Left lung (tissue), 10 donors: ENCODE data around the gene RPL36AL. TPM values are rescaled to one million over a fixed set of nuclear protein-coding genes. Genes with fewer than 3 reads are reported as not detected.

Source experiments
- ATAC-seq: fragments of 200-7000 bp; cut with Tn5 transposase; one replicate; pipeline ENCODE4 v1.9.1; 2020; ENCODE audit warnings: moderate library complexity
- DNase-seq, 4 donors: peaks; one replicate each; pipeline ENCODE4 v3.0.0-alpha.2; 2013 to 2020
- H3K27ac ChIP-seq, 2 donors: fragments of 200-600 bp; sonication (generic) in 1 of 2; one replicate each; pipeline versions ENCODE4 v1.5.0 to v1.8.0; 2020 to 2021
- H3K27me3 ChIP-seq, 2 donors: fragments of 200-600 bp; sonication (generic) in 1 of 2; one replicate each; pipeline versions ENCODE4 v1.5.0 to v1.8.0; 2020 to 2021
- H3K36me3 ChIP-seq, 2 donors: fragments of 200-600 bp; sonication (generic) in 1 of 2; one replicate each; pipeline versions ENCODE4 v1.5.0 to v1.8.0; 2020 to 2021
- H3K4me1 ChIP-seq, 2 donors: fragments of 200-600 bp; one replicate each; pipeline ENCODE4 v1.8.0; 2021
- H3K4me3 ChIP-seq, 2 donors: fragments of 200-600 bp; sonication (generic) in 1 of 2; one replicate each; pipeline versions ENCODE4 v1.5.0 to v1.8.0; 2020 to 2021; ENCODE audit warnings: mild to moderate bottlenecking in 1 of 2
- H3K9me3 ChIP-seq, 2 donors: fragments of 200-600 bp; sonication (generic) in 1 of 2; one replicate each; pipeline versions ENCODE4 v1.5.0 to v1.8.0; 2020 to 2021
- CTCF ChIP-seq, 2 donors: fragments of 200-600 bp; sonication (generic) in 1 of 2; IDR thresholded peaks; one replicate each; pipeline versions ENCODE4 v1.5.0 to v1.8.0; 2021; ENCODE audit warnings: antibody characterized with exemption in 2 of 2
- intact Hi-C, 2 donors: fragments of 100-400 bp; cut with DNase I; formaldehyde crosslinking; loops; one replicate each; pipeline versions ENCODE4 v1.11.2 to v1.14.2; 2022
- polyA plus RNA-seq, 6 donors: library from polyadenylated mRNA; unstranded; fragments of 120-200 nt; gene quantifications; one replicate each; pipeline ENCODE4 v1.2.1, GENCODE V29; 2013; ENCODE audit not compliant: insufficient read length in 6 of 6
- total RNA-seq, 2 donors: library from RNA; stranded (reverse); fragmentation: NEBNext Ultra II Directional; extraction: Animal tissue kit (Norgen Biotek cat#: 25700); gene quantifications; one replicate each; pipeline ENCODE4 v1.2.1, GENCODE V29; 2021
- donor health status: DM: no; HTN: yes; CAD: no.
- donor health status: DM: no; HTN: no; CAD: no.

Gene RPL36AL
- total and polyA plus RNA-seq, 8 donors, result 111 to 213 (median 167) TPM

GRCh38 chr14:49636866-49637265 lies 16.4 kb upstream of the RPL36AL start:
- no peak for TF ChIP-seq CTCF (IDR thresholded peaks at IDR 0.05)
- ATAC-seq (no peak), DNase-seq (no peak)
- peaks cover 0 to 15% of the 10 kb centered on the region in 2 donors for H3K36me3 ChIP-seq
- intact Hi-C loops, result loop anchor here in 1 of 2 donors (10.0 kb wide), 1 partner anchor 198 kb away; no protein-coding TSS in a partner anchor
- H3K4me1 ChIP-seq, result peaks cover 23 to 51% of the 10 kb centered on the region in 2 donors
- H3K4me3 ChIP-seq, result no peak overlapping the region
- H3K9me3 ChIP-seq, result no peaks in the 10 kb centered on the region
- no peaks in the 10 kb centered on the region for H3K27me3 ChIP-seq
- H3K27ac ChIP-seq, result no peak overlapping the region

GRCh38 chr14:49634547-49635334 lies 14.3 kb upstream of the RPL36AL start, which contains the start of gene DNAAF2:
TSS of gene DNAAF2 (minus strand) at chr14:49635244. CDS start at chr14:49635149, 95 bp downstream.
- ATAC-seq, result peak; percentile 60
- Histone ChIP-seq H3K36me3 (peaks cover 0 to 15% of the 10 kb centered on the region in 2 donors), H3K27me3 (no peaks in the 10 kb centered on the region), H3K4me3 (peak within 1 kb of the TSS; percentile 76 to 98), H3K9me3 (no peaks in the 10 kb centered on the region), H3K4me1 (peaks cover 18 to 58% of the 10 kb centered on the region in 2 donors), H3K27ac (peak within 1 kb of the TSS; percentile 96 to 98)
- TF ChIP-seq CTCF (IDR thresholded peaks at IDR 0.05), result no peak
- intact Hi-C loops, result loop anchor here in 1 of 2 donors (10.0 kb wide), 1 partner anchor 200 kb away; no protein-coding TSS in a partner anchor
- peak; percentile 64 to 92 (median 82) for DNase-seq

GRCh38 chr14:49633640-49634546 lies 13.5 kb upstream of the RPL36AL start:
- H3K9me3 ChIP-seq, result no peaks in the 10 kb centered on the region
- peak overlapping the region; percentile 96 to 98 for H3K27ac ChIP-seq
- peak; percentile 94 to 98 (median 96) for DNase-seq
- peak; percentile 68 to 70 for TF ChIP-seq CTCF (IDR thresholded peaks at IDR 0.05)
- H3K4me1 ChIP-seq, result peaks cover 18 to 61% of the 10 kb centered on the region in 2 donors
- H3K36me3 ChIP-seq, result peaks cover 0 to 15% of the 10 kb centered on the region in 2 donors
- no peaks in the 10 kb centered on the region for H3K27me3 ChIP-seq
- intact Hi-C loops, result loop anchor here in 1 of 2 donors (10.0 kb wide), 1 partner anchor 201 kb away; no protein-coding TSS in a partner anchor
- ATAC-seq, result peak; percentile 95
- H3K4me3 ChIP-seq, result peak overlapping the region; percentile 76 to 98

GRCh38 chr14:49623941-49624839 lies 3.8 kb upstream of the RPL36AL start:
- H3K4me3 ChIP-seq, result peak overlapping the region in 1 of 2 donors; percentile 95
- H3K27ac ChIP-seq, result no peak overlapping the region
- no peaks in the 10 kb centered on the region for H3K27me3 ChIP-seq
- no peak for DNase-seq
- TF ChIP-seq CTCF (IDR thresholded peaks at IDR 0.05), result no peak
- no peaks in the 10 kb centered on the region for H3K9me3 ChIP-seq
- H3K4me1 ChIP-seq, result peaks cover 25 to 45% of the 10 kb centered on the region in 2 donors
- peaks cover 0 to 7% of the 10 kb centered on the region in 2 donors for H3K36me3 ChIP-seq
- intact Hi-C loops, result no loop called here
- no peak for ATAC-seq
